HCT116 (cell line): ENCODE data around the gene ZYG11A. TPM values are rescaled to one million over a fixed set of nuclear protein-coding genes. Genes with fewer than 3 reads are reported as not detected.

Experiments
- ATAC-seq: fragments of 200-7000 bp; cut with Tn5 transposase; 2 replicates; pipeline ENCODE4 v1.9.1; 2020; ENCODE audit warnings: mild to moderate bottlenecking, moderate library complexity
- BruUV-seq: library from RNA; stranded (reverse); fragments of 400-500 nt; replicated peaks from 2 replicates; lab custom pipeline; 2021; lab: Mats Ljungman, UMichigan
- CTCF ChIA-PET: fragments of 300-600 bp; sonication (Branson Sonifier 250); formaldehyde crosslinking; loops from one replicate; lab custom pipeline; 2021; ENCODE audit warnings: antibody characterized with exemption; lab: Charles Lee
- POLR2A ChIA-PET: fragments of 300-600, 350-600 bp; sonication (Branson Sonifier 250); formaldehyde crosslinking; loops from one replicate; lab custom pipeline; 2021; ENCODE audit warnings: antibody characterized with exemption; lab: Charles Lee
- RAD21 ChIA-PET, 2 experiments: fragments of 300-600 bp; sonication (Branson Sonifier 250); formaldehyde crosslinking; loops; one replicate each; lab custom pipeline; 2023; ENCODE audit warnings: low total read pairs in 2 of 2; ENCODE audit not compliant: uncharacterized antibody in 2 of 2, unreplicated experiment in 2 of 2, low non-redundant PET in 1 of 2; lab: Charles Lee
- DNase-seq: peaks from one replicate; pipeline ENCODE4 v3.0.0-alpha.2; 2010; ENCODE audit warnings: low read depth, low spot score
- H2AFZ ChIP-seq: fragments of 200-600 bp; shearing (Covaris generic), sonication (generic); 2 replicates; pipeline ENCODE4 v1.6.1; 2017; ENCODE audit warnings: low read depth, mixed run types, mixed read lengths, antibody characterized with exemption, low read length; ENCODE audit not compliant: poor library complexity, severe bottlenecking
- H3K27ac ChIP-seq: 2 replicates; pipeline ENCODE4 v1.5.1; 2012; ENCODE audit warnings: low read depth, low read length
- H3K27me3 ChIP-seq: fragments of 200-600 bp; sonication (generic); 2 replicates; pipeline ENCODE4 v1.6.1; 2016; ENCODE audit warnings: mixed run types, low read length, mixed read lengths; ENCODE audit not compliant: insufficient read depth
- H3K36me3 ChIP-seq, 2 experiments: fragments of 200-500 bp in 1 of 2; fragments of 200-600 bp in 1 of 2; sonication (Bioruptor generic) in 1 of 2; sonication (generic) in 1 of 2; 2 replicates each; pipeline versions ENCODE4 v1.5.1 to v1.6.1; 2014 to 2016; ENCODE audit warnings: low read length in 2 of 2, inconsistent platforms in 1 of 2, mixed read lengths in 1 of 2, mixed run types in 1 of 2; ENCODE audit not compliant: insufficient read depth in 2 of 2, control insufficient read depth in 1 of 2
- H3K4me1 ChIP-seq, 2 experiments: fragments of 200-600 bp in 1 of 2; sonication (generic) in 1 of 2; 2 replicates each; pipeline versions ENCODE4 v1.5.1 to v1.6.1; 2012 to 2017; ENCODE audit warnings: low read length in 2 of 2, inconsistent platforms in 1 of 2, mild to moderate bottlenecking in 1 of 2, mixed read lengths in 1 of 2, mixed run types in 1 of 2, moderate library complexity in 1 of 2; ENCODE audit not compliant: insufficient read depth in 2 of 2, control insufficient read depth in 1 of 2
- H3K4me2 ChIP-seq: fragments of 200-600 bp; sonication (generic); 2 replicates; pipeline ENCODE4 v1.6.1; 2017; ENCODE audit warnings: mixed run types, low read length, mixed read lengths
- H3K4me3 ChIP-seq, 2 experiments: fragments of 200-600 bp in 1 of 2; sonication (generic) in 1 of 2; replicated peaks in 1 of 2; 2 replicates each; pipeline ENCODE4 v1.5.1; 2011 to 2016; ENCODE audit warnings: low read length in 2 of 2, control low read depth in 1 of 2, low read depth in 1 of 2, mild to moderate bottlenecking in 1 of 2, mixed read lengths in 1 of 2, mixed run types in 1 of 2
- H3K79me2 ChIP-seq: fragments of 200-600 bp; sonication (generic); 2 replicates; pipeline ENCODE4 v1.6.1; 2017; ENCODE audit warnings: mild to moderate bottlenecking, mixed run types, low read length, moderate library complexity, mixed read lengths; ENCODE audit not compliant: insufficient read depth
- H3K9ac ChIP-seq: fragments of 200-600 bp; sonication (generic); 2 replicates; pipeline ENCODE4 v1.6.1; 2016; ENCODE audit warnings: low read length, mixed read lengths
- H3K9me2 ChIP-seq: fragments of 200-600 bp; sonication (generic), shearing (Covaris generic); 2 replicates; pipeline ENCODE4 v1.6.1; 2017; ENCODE audit warnings: mixed run types, mild to moderate bottlenecking, moderate library complexity; ENCODE audit not compliant: insufficient read depth
- H3K9me3 ChIP-seq, 2 experiments: fragments of 200-500 bp in 1 of 2; fragments of 200-600 bp in 1 of 2; sonication (Bioruptor generic) in 1 of 2; sonication (generic) in 1 of 2; 2 replicates each; pipeline ENCODE4 v1.6.1; 2014 to 2017; ENCODE audit warnings: low read length in 2 of 2, mixed read lengths in 2 of 2, inconsistent platforms in 1 of 2, low read depth in 1 of 2, mild to moderate bottlenecking in 1 of 2, mixed run types in 1 of 2, moderate library complexity in 1 of 2; ENCODE audit not compliant: control insufficient read depth in 1 of 2, insufficient read depth in 1 of 2
- H4K20me1 ChIP-seq: fragments of 200-600 bp; sonication (generic), shearing (Covaris generic); 2 replicates; pipeline ENCODE4 v1.6.1; 2017; ENCODE audit warnings: mixed run types, mild to moderate bottlenecking, moderate library complexity; ENCODE audit not compliant: insufficient read depth
- ATF3 ChIP-seq: IDR thresholded peaks from 2 replicates; pipeline ENCODE4 v1.6.1; 2012
- CBX3 ChIP-seq: IDR thresholded peaks from 2 replicates; pipeline ENCODE4 v1.6.1; 2012; ENCODE audit warnings: low read depth
- CEBPB ChIP-seq: IDR thresholded peaks from 2 replicates; pipeline ENCODE4 v1.6.1; 2012; ENCODE audit warnings: low read depth
- EGR1 ChIP-seq: IDR thresholded peaks from 2 replicates; pipeline ENCODE4 v1.6.1; 2012; ENCODE audit warnings: low read depth
- ELF1 ChIP-seq: IDR thresholded peaks from 2 replicates; pipeline ENCODE4 v1.6.1; 2012; ENCODE audit warnings: low read depth, borderline replicate concordance
- JUND ChIP-seq: IDR thresholded peaks from 2 replicates; pipeline ENCODE4 v1.6.1; 2012
- POLR2A ChIP-seq: IDR thresholded peaks from 2 replicates; pipeline ENCODE4 v1.7.0; 2011; ENCODE audit warnings: borderline replicate concordance; ENCODE audit not compliant: insufficient read depth, insufficient read length; ENCODE audit errors: extremely low read depth
- POLR2AphosphoS5 ChIP-seq: IDR thresholded peaks from 2 replicates; pipeline ENCODE4 v1.6.1; 2011; ENCODE audit warnings: mild to moderate bottlenecking, low read depth, low read length, moderate library complexity
- REST ChIP-seq: IDR thresholded peaks from 2 replicates; pipeline ENCODE4 v1.6.1; 2012; ENCODE audit warnings: low read depth
- SRF ChIP-seq: IDR thresholded peaks from 2 replicates; pipeline ENCODE4 v1.6.1; 2012; ENCODE audit warnings: low read depth
- TCF7L2 ChIP-seq: IDR thresholded peaks from 2 replicates; pipeline ENCODE4 v1.7.0; 2011; ENCODE audit warnings: borderline replicate concordance, inconsistent platforms; ENCODE audit not compliant: insufficient read depth, insufficient read length; ENCODE audit errors: extremely low read depth
- YY1 ChIP-seq: IDR thresholded peaks from 2 replicates; pipeline ENCODE4 v1.6.1; 2011; ENCODE audit warnings: low read length, low read depth, moderate library complexity, mild to moderate bottlenecking; ENCODE audit not compliant: insufficient replicate concordance; ENCODE audit errors: extremely low read depth
- ZNF274 ChIP-seq: fragments of 200-500 bp; sonication (Bioruptor generic); IDR thresholded peaks from 2 replicates; pipeline ENCODE4 v1.6.1; 2014; ENCODE audit warnings: mild to moderate bottlenecking, low read depth, low read length, inconsistent platforms
- intact Hi-C: fragments of 100-400 bp; cut with micrococcal nuclease; formaldehyde crosslinking; loops from 2 replicates; pipeline ENCODE4 v1.10.0; 2022
- total RNA-seq: library from RNA; stranded (reverse); gene quantifications from one replicate; pipeline ENCODE4 v1.2.1, GENCODE V29; 2021; ENCODE audit not compliant: unreplicated experiment

Gene ZYG11A
- total RNA-seq, 1 experiment from 2014 or later = 0.05 TPM

- no peak overlapping the region for H2AFZ ChIP-seq
Measured at GRCh38 chr1:52876843-52877242, 34.3 kb downstream of the ZYG11A start.

More at GRCh38 chr1:52876843-52877242, 34.3 kb downstream of the ZYG11A start:
- ChIA-PET CTCF (no interaction called here), POLR2A (no interaction called here), RAD21 (no interaction called here)
- no peaks in the 10 kb centered on the region for H3K4me1 ChIP-seq
- H4K20me1 ChIP-seq = no peaks in the 10 kb centered on the region
- H3K36me3 ChIP-seq = no peaks in the 10 kb centered on the region
- no peak overlapping the region for H3K9ac ChIP-seq
- DNase-seq = no peak
- H3K27ac ChIP-seq = no peak overlapping the region
- H3K4me3 ChIP-seq = no peak overlapping the region
- no peaks in the 10 kb centered on the region for H3K9me3 ChIP-seq
- intact Hi-C loops = no loop called here
- no peaks in the 10 kb centered on the region for H3K27me3 ChIP-seq
- no peaks in the 10 kb centered on the region for H3K79me2 ChIP-seq
- no peak for ATAC-seq
- no TSS peak for BruUV-seq
- TF ChIP-seq ZNF274 = no peak
- no peak for TF ChIP-seq ELF1
- TF ChIP-seq TCF7L2 = no peak
- no peak for TF ChIP-seq ATF3
- no peak for TF ChIP-seq SRF
- TF ChIP-seq JUND = no peak
- TF ChIP-seq REST = no peak
- no peak for TF ChIP-seq YY1
- no peak for TF ChIP-seq CEBPB
- TF ChIP-seq EGR1 = no peak
- no peak for TF ChIP-seq CBX3
- no peak for TF ChIP-seq POLR2A
- TF ChIP-seq POLR2AphosphoS5 = no peak
- no peak overlapping the region for H3K4me2 ChIP-seq
- H3K9me2 ChIP-seq = no peaks in the 10 kb centered on the region
